Caco-2 (cell line): ENCODE measurements around the gene DLEC1. TPM values are rescaled to one million over a fixed set of nuclear protein-coding genes. Genes with fewer than 3 reads are reported as not detected.

ENCODE experiments used
- BruUV-seq: library from RNA; stranded (reverse); fragments of 400-500 nt; replicated peaks from 2 replicates; lab custom pipeline; 2021; lab: Mats Ljungman, UMichigan
- CTCF ChIA-PET: fragments of 300-600 bp; sonication (Branson Sonifier 250); formaldehyde crosslinking; loops from one replicate; lab custom pipeline; 2022; ENCODE audit warnings: antibody characterized with exemption; lab: Charles Lee
- POLR2A ChIA-PET: fragments of 300-600 bp; sonication (Branson Sonifier 250); formaldehyde crosslinking; loops from one replicate; lab custom pipeline; 2022; ENCODE audit warnings: antibody characterized with exemption; lab: Charles Lee
- DNase-seq, 2 experiments: peaks; one replicate each; pipeline versions ENCODE4 v3.0.0 to v3.0.0-alpha.2; 2020 to 2022
- H3K27me3 ChIP-seq: replicated peaks from 2 replicates; pipeline ENCODE4 v1.6.0; 2011; ENCODE audit warnings: low read length; ENCODE audit not compliant: control insufficient read depth, insufficient read depth
- H3K36me3 ChIP-seq: 2 replicates; pipeline ENCODE4 v1.5.1; 2011; ENCODE audit warnings: low read length; ENCODE audit not compliant: control insufficient read depth, insufficient read depth
- H3K4me1 ChIP-seq: fragments of 250-450 bp; sonication (Bioruptor Pico); 2 replicates; pipeline ENCODE4 v1.5.1; 2020; ENCODE audit warnings: mild to moderate bottlenecking
- H3K4me3 ChIP-seq: 2 replicates; pipeline ENCODE4 v1.5.1; 2011; ENCODE audit warnings: low read depth, mild to moderate bottlenecking, control low read depth, low read length
- H3K9me3 ChIP-seq: fragments of 250-450 bp; sonication (Bioruptor Pico); 2 replicates; pipeline ENCODE4 v1.5.1; 2020; ENCODE audit warnings: mild to moderate bottlenecking, moderate library complexity
- H3K27ac Mint-ChIP-seq: one replicate; pipeline ENCODE4 v1.8.0; 2022; ENCODE audit warnings: mixed read lengths; ENCODE audit not compliant: unreplicated experiment
- H3K27me3 Mint-ChIP-seq: one replicate; pipeline ENCODE4 v1.8.0; 2022; ENCODE audit warnings: mixed read lengths; ENCODE audit not compliant: insufficient read depth, unreplicated experiment
- H3K36me3 Mint-ChIP-seq: one replicate; pipeline ENCODE4 v1.8.0; 2022; ENCODE audit warnings: mild to moderate bottlenecking, mixed read lengths; ENCODE audit not compliant: insufficient read depth, unreplicated experiment
- H3K4me1 Mint-ChIP-seq: one replicate; pipeline ENCODE4 v1.8.0; 2022; ENCODE audit warnings: low read depth, mixed read lengths; ENCODE audit not compliant: unreplicated experiment
- H3K4me3 Mint-ChIP-seq: one replicate; pipeline ENCODE4 v1.8.0; 2022; ENCODE audit warnings: mild to moderate bottlenecking, moderate library complexity, mixed read lengths; ENCODE audit not compliant: unreplicated experiment
- H3K9me3 Mint-ChIP-seq: one replicate; pipeline ENCODE4 v1.8.0; 2022; ENCODE audit warnings: mixed read lengths; ENCODE audit not compliant: unreplicated experiment
- intact Hi-C: fragments of 100-400 bp; cut with micrococcal nuclease; formaldehyde crosslinking; loops from one replicate; pipeline ENCODE4 v1.10.0; 2022; ENCODE audit not compliant: unreplicated experiment
- total RNA-seq: library from RNA; stranded (reverse); gene quantifications from 2 replicates; pipeline ENCODE4 v1.2.3, GENCODE V29; 2022
- TF ChIP-seq, protein P1 (sequence below), 2 experiments: fragments of 200-600 bp in 1 of 2; IDR thresholded peaks; 1 replicate in 1 of 2; 2 replicates in 1 of 2; pipeline versions ENCODE4 v1.5.1 to v1.8.0; 2011 to 2022; ENCODE audit warnings: antibody characterized with exemption in 1 of 2, control low read depth in 1 of 2, inconsistent platforms in 1 of 2, low read depth in 1 of 2, low read length in 1 of 2, mild to moderate bottlenecking in 1 of 2, moderate library complexity in 1 of 2; ENCODE audit not compliant: insufficient read depth in 1 of 2, severe bottlenecking in 1 of 2, unreplicated experiment in 1 of 2

The DLEC1 gene
- total RNA-seq, 1 experiment from 2014 or later, result 0.11 TPM

GRCh38 chr3:38094999-38095398, 56.0 kb downstream of the DLEC1 start:
- TF ChIP-seq, protein P1, sequence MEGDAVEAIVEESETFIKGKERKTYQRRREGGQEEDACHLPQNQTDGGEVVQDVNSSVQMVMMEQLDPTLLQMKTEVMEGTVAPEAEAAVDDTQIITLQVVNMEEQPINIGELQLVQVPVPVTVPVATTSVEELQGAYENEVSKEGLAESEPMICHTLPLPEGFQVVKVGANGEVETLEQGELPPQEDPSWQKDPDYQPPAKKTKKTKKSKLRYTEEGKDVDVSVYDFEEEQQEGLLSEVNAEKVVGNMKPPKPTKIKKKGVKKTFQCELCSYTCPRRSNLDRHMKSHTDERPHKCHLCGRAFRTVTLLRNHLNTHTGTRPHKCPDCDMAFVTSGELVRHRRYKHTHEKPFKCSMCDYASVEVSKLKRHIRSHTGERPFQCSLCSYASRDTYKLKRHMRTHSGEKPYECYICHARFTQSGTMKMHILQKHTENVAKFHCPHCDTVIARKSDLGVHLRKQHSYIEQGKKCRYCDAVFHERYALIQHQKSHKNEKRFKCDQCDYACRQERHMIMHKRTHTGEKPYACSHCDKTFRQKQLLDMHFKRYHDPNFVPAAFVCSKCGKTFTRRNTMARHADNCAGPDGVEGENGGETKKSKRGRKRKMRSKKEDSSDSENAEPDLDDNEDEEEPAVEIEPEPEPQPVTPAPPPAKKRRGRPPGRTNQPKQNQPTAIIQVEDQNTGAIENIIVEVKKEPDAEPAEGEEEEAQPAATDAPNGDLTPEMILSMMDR (IDR thresholded peaks at IDR 0.05; ENCODE audit: insufficient read depth in 1 of 2, low read depth in 1 of 2, low read length in 1 of 2, severe bottlenecking in 1 of 2, unreplicated experiment in 1 of 2), result no peak
- no peaks in the 10 kb centered on the region for H3K9me3 ChIP-seq
- Mint-ChIP-seq H3K36me3 (no peaks in the 10 kb centered on the region), H3K27me3 (peaks cover 8% of the 10 kb centered on the region), H3K9me3 (no peaks in the 10 kb centered on the region), H3K27ac (no peak overlapping the region), H3K4me1 (peaks cover 5% of the 10 kb centered on the region), H3K4me3 (no peak overlapping the region)
- intact Hi-C loops, result no loop called here
- no peak overlapping the region for H3K4me3 ChIP-seq
- H3K36me3 ChIP-seq, result no peaks in the 10 kb centered on the region
- H3K27me3 ChIP-seq, result no peaks in the 10 kb centered on the region
- ChIA-PET POLR2A (no interaction called here), CTCF (no interaction called here)
- H3K4me1 ChIP-seq, result no peaks in the 10 kb centered on the region
- no peak for DNase-seq
- BruUV-seq, result no TSS peak

GRCh38 chr3:38095669-38096483, 56.9 kb downstream of the DLEC1 start:
- Histone ChIP-seq H3K4me1 (no peaks in the 10 kb centered on the region), H3K27me3 (no peaks in the 10 kb centered on the region), H3K4me3 (no peak overlapping the region), H3K9me3 (no peaks in the 10 kb centered on the region), H3K36me3 (no peaks in the 10 kb centered on the region)
- Mint-ChIP-seq H3K4me1 (peaks cover 7% of the 10 kb centered on the region), H3K27me3 (peaks cover 8% of the 10 kb centered on the region), H3K9me3 (no peaks in the 10 kb centered on the region), H3K27ac (no peak overlapping the region), H3K4me3 (no peak overlapping the region), H3K36me3 (no peaks in the 10 kb centered on the region)
- POLR2A ChIA-PET, result no interaction called here
- no peak for DNase-seq
- CTCF ChIA-PET, result no interaction called here
- TF ChIP-seq, protein P1 (IDR thresholded peaks at IDR 0.05; ENCODE audit: insufficient read depth in 1 of 2, low read depth in 1 of 2, low read length in 1 of 2, severe bottlenecking in 1 of 2, unreplicated experiment in 1 of 2), result no peak
- no TSS peak for BruUV-seq
- intact Hi-C loops, result no loop called here

DNA sequence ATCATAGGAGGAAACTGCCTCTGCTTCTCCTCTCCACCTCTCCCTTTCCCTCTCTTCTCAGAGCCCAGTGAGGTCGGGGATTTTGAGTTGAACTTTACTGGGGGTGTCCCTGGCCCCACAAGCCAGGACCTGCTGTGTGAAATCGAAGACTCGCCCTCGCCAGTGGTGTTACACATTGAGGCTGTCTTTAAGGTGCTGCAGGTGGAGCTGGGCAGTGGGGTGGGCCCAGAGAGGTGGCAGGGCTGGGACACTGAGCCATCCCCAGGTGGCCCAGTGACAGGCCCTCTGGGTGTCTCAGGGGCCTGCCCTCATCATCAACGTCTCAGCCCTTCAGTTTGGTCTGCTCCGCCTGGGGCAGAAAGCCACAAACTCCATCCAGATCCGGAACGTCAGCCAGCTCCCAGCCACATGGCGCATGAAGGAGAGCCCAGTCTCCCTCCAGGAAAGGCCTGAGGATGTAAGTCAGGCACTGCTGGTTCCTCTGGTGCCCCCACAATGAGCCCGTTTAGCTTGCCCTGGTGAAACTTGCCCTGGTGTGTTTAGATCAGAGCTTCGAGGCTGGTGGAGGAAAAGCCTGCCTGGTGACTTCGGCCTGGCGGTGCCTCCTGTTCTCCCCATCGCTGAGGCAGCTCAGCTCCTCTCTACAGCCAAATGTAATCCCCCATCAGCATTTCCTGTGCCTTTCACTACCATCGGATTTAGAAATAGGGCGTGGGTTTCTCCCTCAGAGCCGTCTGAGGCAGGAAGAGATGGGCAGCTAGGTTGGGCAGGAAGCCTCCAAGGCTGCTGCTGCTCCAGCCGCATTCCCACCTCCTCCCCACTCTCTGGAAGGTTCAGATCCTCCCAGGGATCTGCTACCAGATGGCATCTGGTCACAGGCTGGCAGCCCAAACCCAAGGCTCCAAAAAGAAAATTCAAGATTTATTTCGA, 58.7 kb downstream of the DLEC1 start:
- CTCF ChIA-PET, result no interaction called here
- intact Hi-C loops, result no loop called here
- BruUV-seq, result no TSS peak
- Mint-ChIP-seq H3K9me3 (no peaks in the 10 kb centered on the region), H3K4me1 (peaks cover 13% of the 10 kb centered on the region), H3K36me3 (no peaks in the 10 kb centered on the region), H3K27me3 (no peaks in the 10 kb centered on the region), H3K27ac (no peak overlapping the region), H3K4me3 (no peak overlapping the region)
- H3K4me3 ChIP-seq, result no peak overlapping the region
- POLR2A ChIA-PET, result no interaction called here
- no peaks in the 10 kb centered on the region for H3K36me3 ChIP-seq
- H3K9me3 ChIP-seq, result no peaks in the 10 kb centered on the region
- TF ChIP-seq, protein P1 (IDR thresholded peaks at IDR 0.05; ENCODE audit: insufficient read depth in 1 of 2, low read depth in 1 of 2, low read length in 1 of 2, severe bottlenecking in 1 of 2, unreplicated experiment in 1 of 2), result no peak
- no peaks in the 10 kb centered on the region for H3K27me3 ChIP-seq
- H3K4me1 ChIP-seq, result no peaks in the 10 kb centered on the region
- DNase-seq, result no peak
